Stimulated activated CD8-positive, alpha-beta memory T cell treated with anti-CD3 and anti-CD28 coated beads, Interleukin-12 subunit alpha, Interleukin-12 subunit beta, amount 100 ng/mL, for 24 hours (primary cell): ENCODE data around the gene SPDYE18.
"Not testable (repeated sequence)": the region's sequence is repeated elsewhere in the genome, so short reads cannot be mapped to it uniquely, and the experiment has no call there.

ENCODE experiments used
- DNase-seq: peaks from one replicate; pipeline ENCODE4 v3.0.0-alpha.2; 2020; ENCODE audit errors: extremely low read depth

Gene SPDYE18, protein sequence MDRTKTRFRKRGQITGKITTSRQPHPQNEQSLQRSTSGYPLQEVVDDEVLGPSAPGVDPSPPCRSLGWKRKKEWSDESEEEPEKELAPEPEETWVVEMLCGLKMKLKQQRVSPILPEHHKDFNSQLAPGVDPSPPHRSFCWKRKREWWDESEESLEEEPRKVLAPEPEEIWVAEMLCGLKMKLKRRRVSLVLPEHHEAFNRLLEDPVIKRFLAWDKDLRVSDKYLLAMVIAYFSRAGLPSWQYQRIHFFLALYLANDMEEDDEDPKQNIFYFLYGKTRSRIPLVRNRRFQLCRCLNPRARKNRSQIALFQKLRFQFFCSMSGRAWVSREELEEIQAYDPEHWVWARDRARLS

GRCh38 chr7:77062557-77062956 lies at the start of gene SPDYE18:
SPDYE18 (minus strand) TSS chr7:77062558; CDS start chr7:77060512, 2,046 bp downstream.
- DNase-seq, result not testable (repeated sequence)

GRCh38 chr7:77108362-77108761 lies 46.0 kb upstream of the SPDYE18 start:
- not testable (repeated sequence) for DNase-seq

- not testable (repeated sequence) for DNase-seq
Measured at GRCh38 chr7:77107659-77108058, 45.3 kb upstream of the SPDYE18 start.

GRCh38 chr7:77105904-77106303 lies 43.5 kb upstream of the SPDYE18 start:
- DNase-seq, result not testable (repeated sequence)

- DNase-seq, result not testable (repeated sequence)
Measured at GRCh38 chr7:77102671-77103070, 40.3 kb upstream of the SPDYE18 start.

GRCh38 chr7:77101187-77101586 lies 38.8 kb upstream of the SPDYE18 start:
- not testable (repeated sequence) for DNase-seq

GRCh38 chr7:77100501-77100900 lies 38.1 kb upstream of the SPDYE18 start:
- not testable (repeated sequence) for DNase-seq

DNA sequence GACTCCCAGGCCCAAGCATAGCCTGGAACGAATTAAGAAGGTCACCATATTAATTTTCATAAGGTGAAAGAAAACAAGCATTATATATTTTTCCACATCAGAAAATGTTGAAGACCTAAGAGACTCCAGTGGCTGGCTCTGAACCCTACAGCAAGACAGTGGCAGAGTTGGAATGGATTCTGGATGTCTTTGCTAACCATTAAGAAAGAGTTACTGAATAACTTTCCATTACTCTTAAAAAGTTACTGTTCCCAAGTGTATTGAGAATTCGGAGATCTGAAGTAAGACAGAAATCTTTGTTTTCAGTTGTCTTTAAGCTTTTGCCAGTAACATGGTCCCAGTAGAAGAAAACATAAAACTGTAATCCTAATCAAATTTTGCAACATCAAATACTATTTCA lies 29.9 kb upstream of the SPDYE18 start:
- not testable (repeated sequence) for DNase-seq

GRCh38 chr7:77082192-77082591 lies 19.8 kb upstream of the SPDYE18 start:
- DNase-seq, result not testable (repeated sequence)

DNA sequence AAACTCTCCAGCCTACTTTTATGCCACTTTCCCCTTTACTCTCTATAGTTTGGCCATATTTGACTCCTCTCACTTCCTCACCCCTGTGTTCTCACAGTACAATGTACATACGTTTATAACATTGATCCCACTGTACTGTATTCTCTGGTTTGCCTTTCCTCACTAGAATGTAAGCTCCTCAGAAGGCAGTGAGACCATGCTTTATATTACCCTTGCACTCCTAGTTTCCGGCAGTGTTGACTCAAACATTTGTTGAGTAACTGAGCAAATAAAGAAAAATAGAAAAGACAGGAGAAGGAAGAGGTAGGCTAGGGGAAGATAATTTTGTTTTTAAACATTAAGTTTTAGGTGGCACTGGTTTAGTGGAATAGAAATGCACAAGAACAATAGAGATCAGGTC lies 17.9 kb upstream of the SPDYE18 start:
- not testable (repeated sequence) for DNase-seq

DNA sequence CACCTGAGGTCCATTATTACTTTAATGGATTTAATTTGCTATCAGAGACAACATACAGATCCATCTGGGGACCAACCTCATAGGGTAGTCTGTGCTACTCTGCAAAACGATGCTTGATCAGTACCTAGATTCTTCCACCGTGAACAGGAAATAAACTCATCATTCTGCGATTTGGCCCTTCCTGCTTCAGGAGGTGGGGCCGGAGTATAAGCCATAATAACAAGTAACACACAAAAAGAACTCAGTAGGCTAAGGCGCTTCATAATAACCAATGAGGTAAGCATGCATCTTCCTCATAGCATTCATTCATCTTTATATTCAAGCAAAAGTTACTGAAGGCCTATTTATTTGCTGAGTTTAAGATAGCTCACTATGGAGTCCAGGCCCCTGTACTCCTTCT lies 17.3 kb upstream of the SPDYE18 start:
- DNase-seq, result not testable (repeated sequence)

DNA sequence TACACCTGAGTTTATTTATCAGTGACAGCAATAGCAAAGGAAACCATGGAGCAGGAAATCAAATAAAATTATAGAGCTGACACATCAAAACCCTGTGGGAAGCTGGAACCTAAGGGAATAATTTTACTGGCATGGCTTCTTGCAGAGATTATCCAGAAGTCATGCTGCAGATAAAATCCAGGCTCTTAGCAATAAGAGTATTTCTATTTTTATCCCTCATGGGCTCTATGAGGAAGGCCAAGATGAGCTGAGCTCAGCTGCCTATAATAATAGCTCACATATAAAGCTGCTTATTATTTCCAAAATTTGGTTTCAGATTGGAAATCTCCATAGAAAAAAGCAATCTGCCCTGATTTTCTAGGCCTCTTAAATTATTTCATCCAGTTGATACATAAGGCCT lies 16.8 kb upstream of the SPDYE18 start:
- DNase-seq, result not testable (repeated sequence)

- not testable (repeated sequence) for DNase-seq
Measured at GRCh38 chr7:77077060-77077459, 14.7 kb upstream of the SPDYE18 start.

GRCh38 chr7:77074786-77075396 lies 12.5 kb upstream of the SPDYE18 start:
- not testable (repeated sequence) for DNase-seq

GRCh38 chr7:77071108-77071507 lies 8.8 kb upstream of the SPDYE18 start:
- DNase-seq, result not testable (repeated sequence)

GRCh38 chr7:77065869-77066268 lies 3.5 kb upstream of the SPDYE18 start:
- not testable (repeated sequence) for DNase-seq

- not testable (repeated sequence) for DNase-seq
Measured at GRCh38 chr7:77063732-77064131, 1.4 kb upstream of the SPDYE18 start.

- DNase-seq, result not testable (repeated sequence)
Measured at GRCh38 chr7:77032261-77032660, 30.1 kb downstream of the SPDYE18 start, which contains the start of gene SPDYE17. SPDYE17 (minus strand) TSS chr7:77032361; CDS start chr7:77030570, 1,791 bp downstream.

- DNase-seq, result not testable (repeated sequence)
Measured at GRCh38 chr7:77026349-77026748, 36.0 kb downstream of the SPDYE18 start.

DNA sequence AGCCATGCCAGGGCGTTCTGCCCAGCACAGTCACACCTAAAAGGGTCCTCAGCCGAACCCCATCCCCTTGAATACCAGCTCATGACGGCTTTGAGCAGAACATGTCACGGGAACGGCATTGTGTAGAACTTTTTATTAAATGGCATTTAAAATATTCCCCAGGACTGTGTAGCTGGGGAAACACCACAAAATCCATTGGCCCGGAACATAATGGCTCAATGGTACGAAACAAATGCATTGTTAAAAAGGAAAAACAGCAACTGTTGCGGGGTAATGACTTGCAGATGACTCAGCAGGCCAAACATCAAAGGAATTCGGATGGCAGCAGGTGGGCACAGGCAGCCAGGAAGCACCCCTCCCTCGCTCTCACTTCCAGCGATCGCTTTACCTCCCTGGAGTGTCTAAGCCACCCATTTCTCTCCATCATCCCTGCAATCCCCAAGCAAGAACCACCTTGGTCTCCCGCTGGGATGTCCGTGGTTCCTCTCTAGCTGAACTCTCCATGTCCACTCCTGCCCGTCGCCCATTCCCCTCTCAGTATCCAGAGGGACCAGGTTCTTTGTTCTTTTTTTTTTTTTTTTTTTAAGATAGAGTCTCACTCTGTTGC lies 52.2 kb downstream of the SPDYE18 start:
- not testable (repeated sequence) for DNase-seq

DNA sequence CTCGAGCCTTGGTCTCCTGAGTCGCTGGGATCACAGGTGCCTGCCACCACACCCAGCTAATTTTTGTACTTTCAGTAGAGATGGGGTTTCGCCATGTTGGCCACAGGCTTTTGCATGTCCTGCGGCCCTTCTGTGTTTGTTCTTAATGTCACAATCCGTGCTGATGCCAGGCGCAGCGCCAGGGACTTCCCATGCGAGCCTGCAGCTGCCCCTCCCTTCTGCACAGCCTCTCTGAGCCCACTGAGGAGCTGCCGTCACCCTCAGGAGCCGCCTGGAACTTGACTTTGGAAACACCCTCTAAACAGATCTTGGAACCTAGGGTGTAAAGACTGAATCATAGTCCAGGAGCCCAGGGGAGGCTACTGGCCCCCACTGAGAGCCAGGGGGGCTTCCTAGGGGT lies 54.4 kb downstream of the SPDYE18 start:
- not testable (repeated sequence) for DNase-seq
